K562 (cell line): ENCODE measurements around the gene TMA16. TPM values are rescaled to one million over a fixed set of nuclear protein-coding genes. Genes with fewer than 3 reads are reported as not detected.

Experiments used
- ATAC-seq: fragments of 200-7000 bp; cut with Tn5 transposase; 3 replicates; pipeline ENCODE4 v1.9.1; 2020; ENCODE audit warnings: moderate library complexity
- BruUV-seq: library from RNA; stranded (reverse); fragments of 400-500 nt; replicated peaks from 2 replicates; lab custom pipeline; 2021; lab: Mats Ljungman, UMichigan
- CTCF ChIA-PET: fragments of 300-600 bp; formaldehyde crosslinking; extraction: SDS; loops from one replicate; lab custom pipeline; 2021; ENCODE audit warnings: low intra/inter-chr PET ratio; lab: Yijun Ruan, JAX
- POLR2A ChIA-PET: fragments of 300-600, 350-650 bp; sonication (Branson Sonifier 250); formaldehyde crosslinking; extraction: SDS; loops from one replicate; lab custom pipeline; 2021; ENCODE audit warnings: antibody characterized with exemption, inconsistent platforms; lab: Yijun Ruan, JAX
- DNase-seq, 4 experiments: peaks; one replicate each; pipeline versions ENCODE4 v3.0.0 to v3.0.0-alpha.2; 2011 to 2018; ENCODE audit warnings: low spot score in 3 of 4, mixed read lengths in 3 of 4; ENCODE audit errors: extremely low read depth in 1 of 4
- FAIRE-seq: peaks from 2 replicates; lab custom pipeline; 2011; peaks lifted over from hg19 to GRCh38; lab: Jason Lieb, UNC
- H2AFZ ChIP-seq: 2 replicates; pipeline ENCODE4 v1.6.0; 2011; ENCODE audit warnings: low read depth, low read length, control low read depth, inconsistent platforms
- H3K27ac ChIP-seq: fragments of 200-600 bp; 3 replicates; pipeline ENCODE4 v1.8.0; 2011; ENCODE audit warnings: low read depth, mild to moderate bottlenecking, control low read depth, inconsistent platforms, low read length, moderate library complexity, mixed read lengths; ENCODE audit errors: extremely low read depth
- H3K27me3 ChIP-seq, 2 experiments: fragments of 300-600 bp in 1 of 2; 2 replicates in 1 of 2; 3 replicates in 1 of 2; pipeline versions ENCODE4 v1.6.0 to v1.8.0; 2011; ENCODE audit warnings: inconsistent platforms in 2 of 2, low read length in 2 of 2, mild to moderate bottlenecking in 1 of 2, mixed read lengths in 1 of 2, moderate library complexity in 1 of 2; ENCODE audit not compliant: control insufficient read depth in 2 of 2, insufficient read depth in 2 of 2
- H3K36me3 ChIP-seq: fragments of 300-600 bp; 3 replicates; pipeline ENCODE4 v1.8.0; 2011; ENCODE audit warnings: mild to moderate bottlenecking, low read length, inconsistent platforms; ENCODE audit not compliant: control insufficient read depth, insufficient read depth
- H3K4me1 ChIP-seq, 2 experiments: fragments of 200-600 bp in 1 of 2; replicated peaks in 1 of 2; 2 replicates in 1 of 2; 3 replicates in 1 of 2; pipeline versions ENCODE4 v1.5.1 to v1.8.0; 2011; ENCODE audit warnings: inconsistent platforms in 2 of 2, low read length in 2 of 2, mild to moderate bottlenecking in 1 of 2, mixed read lengths in 1 of 2, moderate library complexity in 1 of 2; ENCODE audit not compliant: control insufficient read depth in 2 of 2, insufficient read depth in 2 of 2
- H3K4me2 ChIP-seq: 2 replicates; pipeline ENCODE4 v1.6.1; 2011; ENCODE audit warnings: low read length, control low read depth, inconsistent platforms, mixed read lengths; ENCODE audit not compliant: insufficient read depth
- H3K4me3 ChIP-seq: fragments of 200-600 bp; sonication (generic), shearing (Covaris generic); 2 replicates; pipeline ENCODE4 v1.5.1; 2016; ENCODE audit warnings: control low read depth, inconsistent platforms
- H3K79me2 ChIP-seq: fragments of 200-600 bp; 3 replicates; pipeline ENCODE4 v1.8.0; 2011; ENCODE audit warnings: low read length, inconsistent platforms; ENCODE audit not compliant: control insufficient read depth, insufficient read depth
- H3K9ac ChIP-seq, 2 experiments: 2 replicates each; pipeline versions ENCODE4 v1.6.0 to v1.6.1; 2011; ENCODE audit warnings: low read depth in 2 of 2, low read length in 2 of 2, control low read depth in 1 of 2, inconsistent platforms in 1 of 2, mild to moderate bottlenecking in 1 of 2, mixed read lengths in 1 of 2; ENCODE audit not compliant: insufficient read depth in 1 of 2
- H3K9me1 ChIP-seq: one replicate; pipeline ENCODE4 v1.6.0; 2011; ENCODE audit warnings: inconsistent platforms, mild to moderate bottlenecking, low read length, moderate library complexity; ENCODE audit not compliant: control insufficient read depth, insufficient read depth
- H3K9me3 ChIP-seq: replicated peaks from 2 replicates; pipeline ENCODE4 v1.5.1; 2011; ENCODE audit warnings: low read depth, low read length, inconsistent platforms; ENCODE audit not compliant: control insufficient read depth, insufficient read depth
- H4K20me1 ChIP-seq: replicated peaks from 2 replicates; pipeline ENCODE4 v1.6.1; 2011; ENCODE audit warnings: low read length, inconsistent platforms, mixed read lengths; ENCODE audit not compliant: control insufficient read depth, insufficient read depth
- BRF1 ChIP-seq: IDR thresholded peaks from 3 replicates; pipeline ENCODE4 v1.6.1; 2011; ENCODE audit warnings: borderline replicate concordance, mild to moderate bottlenecking; ENCODE audit not compliant: insufficient read length; ENCODE audit errors: extremely low read depth
- WGBS: fragments of 100-300 bp; shearing (Covaris generic); methylation state at CpG from one replicate; pipeline ENCODE4 v1.1.6; 2016; ENCODE audit warnings: low coverage, mixed read lengths; ENCODE audit not compliant: insufficient coverage; ENCODE audit errors: missing lambda C conversion rate; 5-methylcytosine and 5-hydroxymethylcytosine counted together
- in situ Hi-C: fragments of 300-500 bp; cut with MboI; formaldehyde crosslinking; loops from 4 replicates; pipeline ENCODE4 v1.15.0; 2018; ENCODE audit warnings: inconsistent platforms, mixed read lengths
- intact Hi-C: fragments of 100-400 bp; cut with micrococcal nuclease; formaldehyde crosslinking; loops from 2 replicates; pipeline ENCODE4 v1.14.2; 2022
- polyA plus RNA-seq, 8 experiments: library from polyadenylated mRNA; depleted of rRNA in 4 of 8; stranded (reverse) in 5 of 8; unstranded in 3 of 8; fragments of >200 nt; fragmentation: Nextera tagmentation in 2 of 8; fragmentation: Illumina TruSeq in 1 of 8; extraction: Ambion mirVana in 2 of 8; extraction: Trizol in 1 of 8; gene quantifications; 2 replicates each; pipeline versions ENCODE4 v1.2.1 to v1.2.3, GENCODE V29; 2011 to 2014; ENCODE audit warnings: inconsistent platforms in 1 of 8, missing spikeins in 1 of 8
- total RNA-seq, 7 experiments: library from RNA; depleted of rRNA in 6 of 7; stranded (reverse); fragments of >200 nt in 6 of 7; fragmentation: Illumina TruSeq in 2 of 7; extraction: Trizol in 2 of 7; gene quantifications; 2 replicates each; pipeline versions ENCODE4 v1.2.1 to v1.2.3, GENCODE V29; 2011 to 2021; ENCODE audit warnings: low replicate concordance in 1 of 7
- TF ChIP-seq, protein P1 (sequence below): sonication (generic); formaldehyde crosslinking; IDR thresholded peaks from 2 replicates; pipeline ENCODE4 v1.8.0; 2023; ENCODE audit warnings: mild to moderate bottlenecking, missing genetic modification reagents
- TF ChIP-seq, protein P2 (sequence below): fragments of 450-650 bp; formaldehyde crosslinking; IDR thresholded peaks from 2 replicates; pipeline ENCODE4 v1.4.0; 2022; ENCODE audit warnings: missing genetic modification characterization

TMA16 gene
- total and polyA plus RNA-seq, 9 of the 15 experiments (the other 6 are each of a cell fraction or from before 2014, with no cell fraction given), result 27.7 to 74.8 (median 66.6) TPM

DNA sequence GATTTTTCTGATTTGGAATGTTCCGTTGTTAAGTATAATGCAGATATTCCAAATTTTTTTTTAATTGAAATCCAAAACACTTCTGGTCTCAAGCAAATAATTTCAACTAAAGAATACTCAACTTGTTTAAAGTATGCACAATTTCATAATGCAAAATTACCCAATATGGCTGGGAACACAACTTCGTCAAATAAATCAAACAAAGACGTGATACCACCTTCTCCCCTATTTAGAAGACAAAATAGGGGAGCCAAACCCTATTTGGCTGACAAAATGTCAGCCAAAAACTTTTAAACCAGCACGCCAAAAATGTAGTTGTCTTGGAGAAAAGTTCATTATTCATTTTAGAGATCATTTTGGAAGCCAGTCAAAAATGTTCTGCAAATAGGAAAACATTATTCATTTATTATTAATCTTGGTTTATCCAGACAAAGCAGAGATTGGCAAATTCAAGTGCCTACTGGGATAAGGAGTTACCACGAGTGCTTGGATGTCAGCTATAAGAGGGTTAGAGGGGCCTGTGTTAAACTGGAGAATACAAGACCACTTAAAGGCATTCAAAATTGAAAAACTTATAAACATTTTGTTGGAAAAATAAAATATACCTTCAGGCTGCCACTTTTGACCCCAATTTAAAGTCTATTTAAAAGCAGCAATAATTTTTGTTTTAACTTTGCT is 17.6 kb upstream of the TMA16 start (continued):
- TF ChIP-seq, protein P1, sequence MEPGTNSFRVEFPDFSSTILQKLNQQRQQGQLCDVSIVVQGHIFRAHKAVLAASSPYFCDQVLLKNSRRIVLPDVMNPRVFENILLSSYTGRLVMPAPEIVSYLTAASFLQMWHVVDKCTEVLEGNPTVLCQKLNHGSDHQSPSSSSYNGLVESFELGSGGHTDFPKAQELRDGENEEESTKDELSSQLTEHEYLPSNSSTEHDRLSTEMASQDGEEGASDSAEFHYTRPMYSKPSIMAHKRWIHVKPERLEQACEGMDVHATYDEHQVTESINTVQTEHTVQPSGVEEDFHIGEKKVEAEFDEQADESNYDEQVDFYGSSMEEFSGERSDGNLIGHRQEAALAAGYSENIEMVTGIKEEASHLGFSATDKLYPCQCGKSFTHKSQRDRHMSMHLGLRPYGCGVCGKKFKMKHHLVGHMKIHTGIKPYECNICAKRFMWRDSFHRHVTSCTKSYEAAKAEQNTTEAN (CRISPR knock-in tag), result no peak

DNA sequence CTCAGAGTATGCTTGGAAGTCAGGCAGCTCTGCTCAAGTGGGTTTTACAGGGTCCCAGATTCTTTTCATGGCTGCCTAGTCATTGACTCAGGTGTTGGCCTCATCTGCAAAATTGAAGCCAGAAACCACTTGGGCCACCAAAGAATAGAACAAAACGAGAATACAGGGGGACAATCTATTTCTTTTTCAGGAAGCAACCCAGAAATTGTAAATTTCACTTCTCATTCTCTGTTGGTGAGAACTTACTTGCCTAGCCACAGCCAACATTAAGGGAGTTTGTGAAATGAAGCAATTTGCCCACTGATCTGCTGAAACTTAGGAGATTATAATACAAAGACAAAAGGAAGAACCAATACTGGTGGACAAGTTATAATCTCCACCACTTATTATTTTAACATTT is 12.3 kb upstream of the TMA16 start:
- Histone ChIP-seq H3K9ac (no peak overlapping the region), H3K4me3 (no peak overlapping the region), H3K4me2 (no peak overlapping the region), H3K27ac (no peak overlapping the region), H3K27me3 (no peaks in the 10 kb centered on the region), H3K9me3 (no peaks in the 10 kb centered on the region; the same call in 1 of the 2 replicates), H3K79me2 (no peaks in the 10 kb centered on the region), H3K9me1 (no peaks in the 10 kb centered on the region), H4K20me1 (no peaks in the 10 kb centered on the region), H3K36me3 (no peaks in the 10 kb centered on the region), H2AFZ (no peak overlapping the region), H3K4me1 (peaks cover 0 to 2% of the 10 kb centered on the region in 2 experiments; a peak in 1 of 5 replicates)
- 0% methylated on average over 1 of the region's 1 CpG for WGBS
- in situ Hi-C loops, result no loop called here
- no TSS peak for BruUV-seq
- POLR2A ChIA-PET, result no interaction called here
- ATAC-seq (no peak), DNase-seq (no peak), FAIRE-seq (no peak)
- CTCF ChIA-PET, result no interaction called here
- intact Hi-C loops, result loop anchor here (5.0 kb wide), 1 partner anchor 1265 kb away; no protein-coding TSS in a partner anchor
- TF ChIP-seq, protein P2, sequence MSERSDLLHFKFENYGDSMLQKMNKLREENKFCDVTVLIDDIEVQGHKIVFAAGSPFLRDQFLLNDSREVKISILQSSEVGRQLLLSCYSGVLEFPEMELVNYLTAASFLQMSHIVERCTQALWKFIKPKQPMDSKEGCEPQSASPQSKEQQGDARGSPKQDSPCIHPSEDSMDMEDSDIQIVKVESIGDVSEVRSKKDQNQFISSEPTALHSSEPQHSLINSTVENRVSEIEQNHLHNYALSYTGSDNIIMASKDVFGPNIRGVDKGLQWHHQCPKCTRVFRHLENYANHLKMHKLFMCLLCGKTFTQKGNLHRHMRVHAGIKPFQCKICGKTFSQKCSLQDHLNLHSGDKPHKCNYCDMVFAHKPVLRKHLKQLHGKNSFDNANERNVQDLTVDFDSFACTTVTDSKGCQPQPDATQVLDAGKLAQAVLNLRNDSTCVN (CRISPR knock-in tag), result no peak
- TF ChIP-seq BRF1, result no peak
